Measurements from ENCODE around the gene NAGA. TPM values are rescaled to one million over a fixed set of nuclear protein-coding genes. Genes with fewer than 3 reads are reported as not detected.
"Not testable (repeated sequence)": the region's sequence is repeated elsewhere in the genome, so short reads cannot be mapped to it uniquely, and the experiment has no call there.

Gene NAGA
- total RNA-seq, 1 experiment from 2014 or later = 27.2 TPM

DNA sequence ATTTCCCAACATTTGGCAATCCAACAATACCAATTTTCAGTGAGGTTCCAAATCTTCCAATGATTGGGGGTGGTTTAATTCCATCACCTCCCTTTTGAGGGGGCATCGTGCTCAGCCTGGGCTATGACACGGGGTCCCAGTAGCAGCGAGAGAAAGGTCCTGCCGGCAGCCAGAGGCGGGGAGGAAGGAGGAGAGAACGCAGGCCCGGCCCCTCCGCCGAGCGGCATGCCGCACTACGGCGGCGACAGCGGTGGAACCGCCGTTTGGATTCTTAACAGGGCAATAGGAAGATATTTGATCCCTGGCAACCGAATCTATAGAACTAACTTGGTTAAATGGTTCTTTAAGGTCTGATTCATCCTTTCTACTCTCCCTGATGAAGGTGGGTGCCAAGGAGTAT, 38.2 kb upstream of the NAGA start:
- H3K4me3 ChIP-seq (ENCODE audit: low read length) = no peak overlapping the region
- CTCF ChIA-PET = no interaction called here
- no peak overlapping the region for H3K27ac ChIP-seq (ENCODE audit: low read length)
- DNase-seq (no peak), ATAC-seq (no peak)
- POLR2A ChIA-PET (ENCODE audit: unreplicated experiment) = no interaction called here
- intact Hi-C loops (cut with micrococcal nuclease) = no loop called here
- H3K9ac ChIP-seq (ENCODE audit: low read length) = no peak overlapping the region
- H3K36me3 ChIP-seq (ENCODE audit: low read depth, low read length) = 0 out of 2 replicates have a peak, but pooled peaks cover 4% of the 10 kb centered on the region
- no TSS peak for BruUV-seq (replicated peaks)
- H3K9me2 ChIP-seq (replicated peaks; ENCODE audit: low read length) = no peaks in the 10 kb centered on the region
- TF ChIP-seq EZH2phosphoT487 (IDR thresholded peaks at IDR 0.05; ENCODE audit: borderline replicate concordance, low read length) = no peak
- TF ChIP-seq EZH2 (IDR thresholded peaks at IDR 0.05; ENCODE audit: low read length, unreplicated experiment) = no peak
- TF ChIP-seq, protein P1, sequence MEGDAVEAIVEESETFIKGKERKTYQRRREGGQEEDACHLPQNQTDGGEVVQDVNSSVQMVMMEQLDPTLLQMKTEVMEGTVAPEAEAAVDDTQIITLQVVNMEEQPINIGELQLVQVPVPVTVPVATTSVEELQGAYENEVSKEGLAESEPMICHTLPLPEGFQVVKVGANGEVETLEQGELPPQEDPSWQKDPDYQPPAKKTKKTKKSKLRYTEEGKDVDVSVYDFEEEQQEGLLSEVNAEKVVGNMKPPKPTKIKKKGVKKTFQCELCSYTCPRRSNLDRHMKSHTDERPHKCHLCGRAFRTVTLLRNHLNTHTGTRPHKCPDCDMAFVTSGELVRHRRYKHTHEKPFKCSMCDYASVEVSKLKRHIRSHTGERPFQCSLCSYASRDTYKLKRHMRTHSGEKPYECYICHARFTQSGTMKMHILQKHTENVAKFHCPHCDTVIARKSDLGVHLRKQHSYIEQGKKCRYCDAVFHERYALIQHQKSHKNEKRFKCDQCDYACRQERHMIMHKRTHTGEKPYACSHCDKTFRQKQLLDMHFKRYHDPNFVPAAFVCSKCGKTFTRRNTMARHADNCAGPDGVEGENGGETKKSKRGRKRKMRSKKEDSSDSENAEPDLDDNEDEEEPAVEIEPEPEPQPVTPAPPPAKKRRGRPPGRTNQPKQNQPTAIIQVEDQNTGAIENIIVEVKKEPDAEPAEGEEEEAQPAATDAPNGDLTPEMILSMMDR (conservative IDR thresholded peaks at IDR 0.05; ENCODE audit: low read depth, low read length) = no peak
- H3K79me2 ChIP-seq (ENCODE audit: low read length) = no peaks in the 10 kb centered on the region
- no peak overlapping the region for H2AFZ ChIP-seq (ENCODE audit: low read length)
- no peaks in the 10 kb centered on the region for H3K27me3 ChIP-seq (ENCODE audit: low read length)
- H4K20me1 ChIP-seq (ENCODE audit: low read length) = no peaks in the 10 kb centered on the region
- no peaks in the 10 kb centered on the region for H3F3A ChIP-seq (ENCODE audit: low read length, unreplicated experiment)
- H3K4me2 ChIP-seq (ENCODE audit: low read length) = no peak overlapping the region
- H3K4me1 ChIP-seq (ENCODE audit: insufficient read depth, low read length) = no peaks in the 10 kb centered on the region
- no peaks in the 10 kb centered on the region for H3K9me3 ChIP-seq (ENCODE audit: low read length)

DNA sequence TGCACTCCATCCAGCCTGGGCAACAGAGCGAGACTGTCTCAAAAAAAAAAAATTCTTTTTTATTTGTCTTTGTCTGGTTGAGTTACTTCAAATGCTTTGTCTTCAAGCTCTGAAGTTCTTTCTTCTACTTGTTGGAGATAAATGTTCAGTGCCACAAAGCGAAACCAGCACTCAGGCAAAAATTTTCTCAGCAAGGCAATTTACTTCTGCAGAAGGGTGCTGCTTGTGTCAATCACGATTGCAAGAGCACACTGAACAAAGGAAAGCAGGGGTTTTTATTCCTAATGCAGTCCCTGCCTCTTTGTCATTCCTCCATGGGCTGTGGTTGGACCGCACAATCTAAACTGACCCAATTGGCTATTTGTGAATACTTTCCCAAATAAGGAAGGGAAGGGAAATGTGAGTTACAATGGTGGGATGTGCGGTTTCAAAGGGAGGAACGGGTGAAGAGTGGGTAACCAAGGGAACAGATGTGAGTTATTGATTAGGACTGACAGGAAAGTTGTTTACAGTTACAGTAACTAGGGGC, 33.8 kb upstream of the NAGA start:
- H3K79me2 ChIP-seq (ENCODE audit: low read length); H3K4me1 ChIP-seq (ENCODE audit: insufficient read depth, low read length); DNase-seq; H3K4me2 ChIP-seq (ENCODE audit: low read length); CTCF ChIA-PET; BruUV-seq (replicated peaks); H3K27me3 ChIP-seq (ENCODE audit: low read length); intact Hi-C loops (cut with micrococcal nuclease); H3K9me2 ChIP-seq (replicated peaks; ENCODE audit: low read length); H3K9ac ChIP-seq (ENCODE audit: low read length); H2AFZ ChIP-seq (ENCODE audit: low read length); POLR2A ChIA-PET (ENCODE audit: unreplicated experiment); H3K27ac ChIP-seq (ENCODE audit: low read length); H3K4me3 ChIP-seq (ENCODE audit: low read length); ATAC-seq; H3F3A ChIP-seq (ENCODE audit: low read length, unreplicated experiment); H4K20me1 ChIP-seq (ENCODE audit: low read length); H3K36me3 ChIP-seq (ENCODE audit: low read depth, low read length); H3K9me3 ChIP-seq (ENCODE audit: low read length): not testable (repeated sequence)

DNA sequence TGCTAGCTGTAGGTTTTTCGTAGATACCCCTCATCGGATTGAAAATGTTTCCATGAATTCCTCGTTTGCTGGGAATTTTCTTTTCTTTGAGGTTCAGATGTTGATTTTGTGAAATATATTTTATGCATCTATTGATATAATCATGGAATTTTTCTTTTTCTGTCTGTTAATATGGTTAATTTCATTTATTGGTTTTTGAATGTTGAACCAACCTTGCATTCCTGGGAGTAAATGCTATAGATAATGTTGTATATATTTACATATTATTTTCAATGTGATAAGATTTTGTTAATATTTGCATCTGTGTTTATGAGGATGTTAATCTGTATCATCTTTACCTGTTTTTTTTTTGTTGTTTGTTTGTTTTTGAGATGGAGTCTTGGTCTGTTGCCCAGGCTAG, 30.6 kb upstream of the NAGA start:
- ATAC-seq = no peak
- CTCF ChIA-PET = no interaction called here
- intact Hi-C loops (cut with micrococcal nuclease) = no loop called here

More for the DNA sequence above, 30.6 kb upstream of the NAGA start:
- no peak for DNase-seq
- Histone ChIP-seq H4K20me1 (ENCODE audit: low read length) (no peaks in the 10 kb centered on the region), H3K27ac (ENCODE audit: low read length) (no peak overlapping the region), H3K4me1 (ENCODE audit: insufficient read depth, low read length) (no peaks in the 10 kb centered on the region), H3K9me2 (replicated peaks; ENCODE audit: low read length) (no peaks in the 10 kb centered on the region), H3F3A (ENCODE audit: low read length, unreplicated experiment) (no peaks in the 10 kb centered on the region), H3K27me3 (ENCODE audit: low read length) (no peaks in the 10 kb centered on the region), H3K9me3 (ENCODE audit: low read length) (no peaks in the 10 kb centered on the region), H3K9ac (ENCODE audit: low read length) (no peak overlapping the region), H3K4me2 (ENCODE audit: low read length) (no peak overlapping the region), H3K4me3 (ENCODE audit: low read length) (no peak overlapping the region), H3K79me2 (ENCODE audit: low read length) (no peaks in the 10 kb centered on the region), H3K36me3 (ENCODE audit: low read depth, low read length) (0 out of 2 replicates have a peak, but pooled peaks cover 4% of the 10 kb centered on the region), H2AFZ (ENCODE audit: low read length) (no peak overlapping the region)
- BruUV-seq (replicated peaks) = no TSS peak
- POLR2A ChIA-PET (ENCODE audit: unreplicated experiment) = no interaction called here
- TF ChIP-seq, protein P1 (conservative IDR thresholded peaks at IDR 0.05; ENCODE audit: low read depth, low read length) = no peak
- TF ChIP-seq EZH2 (IDR thresholded peaks at IDR 0.05; ENCODE audit: low read length, unreplicated experiment) (no peak), EZH2phosphoT487 (IDR thresholded peaks at IDR 0.05; ENCODE audit: borderline replicate concordance, low read length) (no peak)
